IMR-90 (cell line): ENCODE data around the gene NAGPA. TPM values are rescaled to one million over a fixed set of nuclear protein-coding genes. Genes with fewer than 3 reads are reported as not detected.

Experiments
- ATAC-seq: fragments of 200-7000 bp; cut with Tn5 transposase; 2 replicates; pipeline ENCODE4 v1.9.1; 2020; ENCODE audit warnings: low read depth, mild to moderate bottlenecking, moderate library complexity
- BruUV-seq: library from RNA; stranded (reverse); fragments of 400-500 nt; replicated peaks from 2 replicates; lab custom pipeline; 2021; lab: Mats Ljungman, UMichigan
- CTCF ChIA-PET: fragments of 300-600 bp; formaldehyde crosslinking; extraction: SDS; loops from one replicate; lab custom pipeline; 2021; ENCODE audit warnings: antibody characterized with exemption; lab: Yijun Ruan, JAX
- POLR2A ChIA-PET: fragments of 300-600 bp; sonication (Branson Sonifier 250); formaldehyde crosslinking; loops from one replicate; lab custom pipeline; 2022; ENCODE audit warnings: antibody characterized with exemption; ENCODE audit not compliant: unreplicated experiment; lab: Charles Lee
- DNase-seq: peaks from one replicate; pipeline ENCODE4 v3.0.0; 2013
- H2AFZ ChIP-seq: replicated peaks from 2 replicates; pipeline ENCODE3; 2013; ENCODE audit warnings: low read length, mild to moderate bottlenecking; ENCODE audit not compliant: poor library complexity
- H2AK5ac ChIP-seq: 2 replicates; pipeline ENCODE4 v1.6.1; 2013; ENCODE audit warnings: low read depth, low read length, inconsistent platforms
- H2AK9ac ChIP-seq: replicated peaks from 2 replicates; pipeline ENCODE3; 2013; ENCODE audit warnings: mild to moderate bottlenecking, low read depth, low read length, moderate library complexity; ENCODE audit not compliant: poor library complexity
- H2BK120ac ChIP-seq: 2 replicates; pipeline ENCODE4 v1.6.1; 2013; ENCODE audit warnings: low read depth, low read length, inconsistent platforms
- H2BK15ac ChIP-seq: 3 replicates; pipeline ENCODE4 v1.6.1; 2013; ENCODE audit warnings: low read depth, low read length, inconsistent platforms
- H2BK20ac ChIP-seq: 2 replicates; pipeline ENCODE4 v1.6.1; 2013; ENCODE audit warnings: low read depth, mild to moderate bottlenecking, inconsistent platforms, low read length, moderate library complexity
- H2BK5ac ChIP-seq: 2 replicates; pipeline ENCODE4 v1.6.1; 2013; ENCODE audit warnings: mild to moderate bottlenecking, low read depth, low read length, inconsistent platforms; ENCODE audit not compliant: poor library complexity, severe bottlenecking
- H3K14ac ChIP-seq: replicated peaks from 2 replicates; pipeline ENCODE4 v1.6.1; 2013; ENCODE audit warnings: low read depth, low read length, inconsistent platforms
- H3K18ac ChIP-seq: 2 replicates; pipeline ENCODE4 v1.6.1; 2013; ENCODE audit warnings: low read depth, low read length, control low read depth
- H3K23ac ChIP-seq: 2 replicates; pipeline ENCODE4 v1.6.1; 2013; ENCODE audit warnings: low read depth, low read length, inconsistent platforms
- H3K27ac ChIP-seq: 2 replicates; pipeline ENCODE4 v1.5.1; 2013; ENCODE audit warnings: mild to moderate bottlenecking, control low read depth, low read length; ENCODE audit not compliant: insufficient read depth
- H3K27me3 ChIP-seq: 2 replicates; pipeline ENCODE4 v1.6.1; 2013; ENCODE audit warnings: low read length; ENCODE audit not compliant: control insufficient read depth, insufficient read depth
- H3K36me3 ChIP-seq: 2 replicates; pipeline ENCODE4 v1.6.1; 2013; ENCODE audit warnings: low read length, mixed read lengths; ENCODE audit not compliant: control insufficient read depth, insufficient read depth
- H3K4ac ChIP-seq: 2 replicates; pipeline ENCODE4 v1.6.1; 2013; ENCODE audit warnings: low read depth, low read length, inconsistent platforms
- H3K4me1 ChIP-seq: 2 replicates; pipeline ENCODE4 v1.6.1; 2013; ENCODE audit warnings: low read length, mixed read lengths; ENCODE audit not compliant: control insufficient read depth, insufficient read depth
- H3K4me2 ChIP-seq: 2 replicates; pipeline ENCODE4 v1.6.1; 2013; ENCODE audit warnings: low read depth, mild to moderate bottlenecking, control low read depth, low read length, moderate library complexity
- H3K4me3 ChIP-seq: 2 replicates; pipeline ENCODE4 v1.5.1; 2013; ENCODE audit warnings: low read depth, mild to moderate bottlenecking, control low read depth, low read length, moderate library complexity; ENCODE audit not compliant: insufficient read depth
- H3K56ac ChIP-seq: 2 replicates; pipeline ENCODE4 v1.6.1; 2013; ENCODE audit warnings: low read length, inconsistent platforms; ENCODE audit not compliant: insufficient read depth; ENCODE audit errors: extremely low read depth
- H3K79me1 ChIP-seq, 2 experiments: 2 replicates each; pipeline ENCODE4 v1.6.1; 2013; ENCODE audit warnings: low read length in 2 of 2, inconsistent platforms in 1 of 2, low read depth in 1 of 2
- H3K9ac ChIP-seq: 2 replicates; pipeline ENCODE4 v1.6.1; 2013; ENCODE audit warnings: low read depth, low read length, control low read depth
- H3K9me1 ChIP-seq: 2 replicates; pipeline ENCODE4 v1.6.1; 2013; ENCODE audit warnings: low read length, inconsistent platforms; ENCODE audit not compliant: insufficient read depth
- H3K9me3 ChIP-seq: 2 replicates; pipeline ENCODE4 v1.6.1; 2013; ENCODE audit warnings: low read length; ENCODE audit not compliant: control insufficient read depth, insufficient read depth
- H4K20me1 ChIP-seq: 2 replicates; pipeline ENCODE4 v1.6.1; 2013; ENCODE audit warnings: low read length, inconsistent platforms; ENCODE audit not compliant: insufficient read depth
- H4K5ac ChIP-seq: 2 replicates; pipeline ENCODE4 v1.6.1; 2013; ENCODE audit warnings: mild to moderate bottlenecking, low read depth, low read length, control low read depth
- H4K8ac ChIP-seq, 2 experiments: 2 replicates each; pipeline ENCODE4 v1.6.1; 2013; ENCODE audit warnings: low read depth in 2 of 2, low read length in 2 of 2, control low read depth in 1 of 2, inconsistent platforms in 1 of 2
- H4K91ac ChIP-seq: 2 replicates; pipeline ENCODE4 v1.6.1; 2013; ENCODE audit warnings: low read depth, low read length, inconsistent platforms; ENCODE audit not compliant: insufficient read depth
- CEBPB ChIP-seq: IDR thresholded peaks from 2 replicates; pipeline ENCODE4 v1.6.1; 2012; ENCODE audit warnings: low read depth, low read length, improper control_type of control experiment
- FOS ChIP-seq: fragments of 150-350 bp; IDR thresholded peaks from 2 replicates; pipeline ENCODE4 v1.6.1; 2016; ENCODE audit warnings: low read depth, low read length
- WGBS, 2 experiments: methylation state at CpG; one replicate each; pipeline versions ENCODE4 v1.1.5 to v1.1.7; 2013; ENCODE audit warnings: missing lambda C conversion rate in 2 of 2; ENCODE audit not compliant: insufficient read length in 1 of 2; ENCODE audit errors: extremely low coverage in 2 of 2; 5-methylcytosine and 5-hydroxymethylcytosine counted together
- dilution Hi-C: fragments of 300-500 bp; cut with HindIII; formaldehyde crosslinking; loops from one replicate; pipeline ENCODE4 v1.14.3; 2018; ENCODE audit warnings: low sequenced_read_pairs; ENCODE audit not compliant: unreplicated experiment
- in situ Hi-C: fragments of 300-500 bp; cut with MboI; formaldehyde crosslinking; loops from 3 replicates; pipeline ENCODE4 v1.14.3; 2019; ENCODE audit warnings: low sequenced_read_pairs, inconsistent platforms, mixed read lengths
- intact Hi-C: fragments of 100-400 bp; cut with micrococcal nuclease; formaldehyde crosslinking; loops from 2 replicates; pipeline ENCODE4 v1.10.0; 2022
- polyA plus RNA-seq, 3 experiments: library from polyadenylated mRNA; depleted of rRNA; stranded (reverse); fragments of >200 nt; gene quantifications; 2 replicates each; pipeline ENCODE4 v1.2.3, GENCODE V29; 2012; ENCODE audit warnings: low replicate concordance in 1 of 3
- total RNA-seq: library from RNA; depleted of rRNA; stranded (reverse); fragments of >200 nt; gene quantifications from 2 replicates; pipeline ENCODE4 v1.2.3, GENCODE V29; 2012

NAGPA gene
- total and polyA plus RNA-seq, 2 of the 4 experiments (the other 2 are of a cell fraction): 6.5 to 12.2 TPM

DNA sequence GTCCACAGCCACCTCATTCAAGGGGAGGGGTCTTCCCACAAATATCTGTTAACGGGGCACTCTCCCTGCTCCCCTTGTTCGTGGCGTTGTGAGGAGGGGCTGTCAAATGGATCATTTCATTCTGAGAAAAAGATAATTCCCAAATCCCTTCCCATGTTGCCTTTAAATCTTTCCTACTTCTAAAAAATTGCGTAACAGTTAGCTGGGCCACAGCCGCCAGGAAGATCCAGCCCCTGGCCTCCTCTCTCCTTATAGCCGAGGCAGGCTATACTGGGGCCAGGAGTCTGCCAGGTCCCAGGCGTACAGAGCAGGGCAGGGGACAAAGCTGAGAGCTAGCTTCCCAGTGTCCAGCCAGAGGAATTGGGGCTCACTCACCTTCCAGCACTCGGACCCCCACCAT lies 31.6 kb upstream of the NAGPA start:
- ATAC-seq (peak; percentile 67), DNase-seq (no peak)
- Histone ChIP-seq H3K36me3 (no peaks in the 10 kb centered on the region), H3K4ac (no peak overlapping the region), H2AK5ac (no peak overlapping the region), H3K18ac (no peak overlapping the region; the same call in 1 of the 2 replicates), H2BK5ac (no peak overlapping the region), H4K8ac (no peak overlapping the region; a peak in 1 of 4 replicates), H3K9me3 (no peaks in the 10 kb centered on the region), H2BK120ac (no peak overlapping the region), H3K4me2 (peak overlapping the region; percentile 60; the same call in 1 of the 2 replicates), H4K91ac (no peak overlapping the region), H2BK15ac (no peak overlapping the region), H3K79me1 (no peaks in the 10 kb centered on the region), H2BK20ac (no peak overlapping the region), H3K4me1 (peaks cover 6% of the 10 kb centered on the region; the same call in 1 of the 2 replicates), H2AK9ac (no peak overlapping the region), H4K5ac (no peak overlapping the region; the same call in 1 of the 2 replicates), H3K9ac (no peak overlapping the region), H3K4me3 (no peak overlapping the region), H3K9me1 (peaks cover 3% of the 10 kb centered on the region; the same call in 1 of the 2 replicates), H2AFZ (peak overlapping the region; percentile 39), H3K27ac (no peak overlapping the region), H3K14ac (no peak overlapping the region), H4K20me1 (no peaks in the 10 kb centered on the region), H3K23ac (no peak overlapping the region), H3K27me3 (peaks cover 20% of the 10 kb centered on the region), H3K56ac (no peak overlapping the region)
- POLR2A ChIA-PET: no interaction called here
- CTCF ChIA-PET: no interaction called here
- 17% methylated on average over 2 of the region's 8 CpGs; no CpG with 5 or more reads in 1 of the 2 experiments for WGBS, 2 experiments
- intact Hi-C loops (no loop called here), in situ Hi-C loops (no loop called here), dilution Hi-C loops (no loop called here)
- BruUV-seq: no TSS peak
- TF ChIP-seq CEBPB: peak; percentile 86
- TF ChIP-seq FOS: no peak
